Measurements from ENCODE around the gene BMERB1.
"Not testable (repeated sequence)": the region's sequence is repeated elsewhere in the genome, so short reads cannot be mapped to it uniquely, and the experiment has no call there.

BMERB1 gene

GRCh38 chr16:15529673-15530072, 95.3 kb downstream of the BMERB1 start:
- DNase-seq, result no peak

GRCh38 chr16:15530085-15530484, 95.7 kb downstream of the BMERB1 start:
- no peak for DNase-seq

GRCh38 chr16:15532825-15533224, 98.4 kb downstream of the BMERB1 start:
- DNase-seq, result no peak

GRCh38 chr16:15533386-15533785, 99.0 kb downstream of the BMERB1 start:
- no peak for DNase-seq

GRCh38 chr16:15535772-15536171, 101.4 kb downstream of the BMERB1 start:
- no peak for DNase-seq

- no peak for DNase-seq
Measured at GRCh38 chr16:15536843-15537242, 102.5 kb downstream of the BMERB1 start.

GRCh38 chr16:15538507-15538906, 104.1 kb downstream of the BMERB1 start:
- no peak for DNase-seq

GRCh38 chr16:15539197-15539596, 104.8 kb downstream of the BMERB1 start:
- no peak for DNase-seq

- DNase-seq, result no peak
Measured at GRCh38 chr16:15542261-15542660, 107.9 kb downstream of the BMERB1 start.

GRCh38 chr16:15542734-15543347, 108.5 kb downstream of the BMERB1 start:
- no peak for DNase-seq

GRCh38 chr16:15544405-15544804, 110.0 kb downstream of the BMERB1 start:
- no peak for DNase-seq

- no peak for DNase-seq
Measured at GRCh38 chr16:15545544-15545943, 111.2 kb downstream of the BMERB1 start.

- not testable (repeated sequence) for DNase-seq
Measured at GRCh38 chr16:15547072-15547767, 112.8 kb downstream of the BMERB1 start.

- DNase-seq, result no peak
Measured at GRCh38 chr16:15547768-15548096, 113.3 kb downstream of the BMERB1 start.

- DNase-seq, result no peak
Measured at GRCh38 chr16:15548482-15548891, 114.1 kb downstream of the BMERB1 start.

GRCh38 chr16:15552507-15552906, 118.1 kb downstream of the BMERB1 start:
- no peak for DNase-seq

GRCh38 chr16:15553313-15554088, 119.1 kb downstream of the BMERB1 start:
- DNase-seq, result no peak

- DNase-seq, result no peak
Measured at GRCh38 chr16:15556130-15556529, 121.7 kb downstream of the BMERB1 start.

- no peak for DNase-seq
Measured at GRCh38 chr16:15557258-15557657, 122.9 kb downstream of the BMERB1 start.

- no peak for DNase-seq
Measured at GRCh38 chr16:15559176-15559575, 124.8 kb downstream of the BMERB1 start.

- no peak for DNase-seq
Measured at GRCh38 chr16:15564604-15565339, 130.4 kb downstream of the BMERB1 start.

GRCh38 chr16:15566095-15566494, 131.7 kb downstream of the BMERB1 start:
- no peak for DNase-seq

- DNase-seq, result no peak
Measured at GRCh38 chr16:15567823-15568222, 133.4 kb downstream of the BMERB1 start.

All from SIG-M5 (cell line).